K562 (cell line): Measurements from ENCODE around the gene AFF3.

Experiments used
- ARID1B ChIP-seq: fragments of 450-650 bp; IDR thresholded peaks from 2 replicates; pipeline ENCODE4 v1.6.1; 2016; ENCODE audit warnings: antibody characterized with exemption, mild to moderate bottlenecking, inconsistent platforms
- CC2D1A ChIP-seq: fragments of 450-650 bp; IDR thresholded peaks from 2 replicates; pipeline ENCODE4 v1.6.1; 2017; ENCODE audit warnings: mild to moderate bottlenecking
- E2F4 ChIP-seq: sonication (generic); formaldehyde crosslinking; IDR thresholded peaks from 2 replicates; pipeline ENCODE4 v1.8.0; 2022; ENCODE audit warnings: mild to moderate bottlenecking, low read depth, missing genetic modification reagents
- KDM1A ChIP-seq, 2 experiments: fragments of 450-650 bp; IDR thresholded peaks; 2 replicates each; pipeline ENCODE4 v1.6.1; 2016; ENCODE audit warnings: mild to moderate bottlenecking in 2 of 2
- NFE2L1 ChIP-seq: fragments of 450-650 bp; IDR thresholded peaks from 2 replicates; pipeline ENCODE4 v1.6.1; 2016; ENCODE audit warnings: missing genetic modification characterization, low read depth, mild to moderate bottlenecking, missing compliant biosample characterization, moderate library complexity, borderline replicate concordance
- ZNF589 ChIP-seq: fragments of 200-800 bp; sonication (Bioruptor generic); IDR thresholded peaks from 2 replicates; pipeline ENCODE4 v1.6.1; 2016; ENCODE audit warnings: low read depth, missing genetic modification characterization, missing compliant biosample characterization

- TF ChIP-seq KDM1A (IDR thresholded peaks at IDR 0.05) (no peak), E2F4 (CRISPR knock-in tag) (no peak), ZNF589 (CRISPR knock-in tag) (no peak), NFE2L1 (tag) (no peak), CC2D1A (no peak), ARID1B (no peak)
Observed at GRCh38 chr2:99573634-99574251, 568.6 kb downstream of the AFF3 start.
